HG02885 (cell line): ENCODE data around the gene TMBIM4.

Experiments
- ATAC-seq: cut with Tn5 transposase; IDR thresholded peaks from one replicate; pipeline ENCODE4 v1.9.1; 2021; ENCODE audit warnings: mild to moderate bottlenecking; ENCODE audit not compliant: unreplicated experiment, poor library complexity

Gene TMBIM4

GRCh38 chr12:66103016-66103913 is 66.5 kb downstream of the TMBIM4 start:
- ATAC-seq: no peak

DNA sequence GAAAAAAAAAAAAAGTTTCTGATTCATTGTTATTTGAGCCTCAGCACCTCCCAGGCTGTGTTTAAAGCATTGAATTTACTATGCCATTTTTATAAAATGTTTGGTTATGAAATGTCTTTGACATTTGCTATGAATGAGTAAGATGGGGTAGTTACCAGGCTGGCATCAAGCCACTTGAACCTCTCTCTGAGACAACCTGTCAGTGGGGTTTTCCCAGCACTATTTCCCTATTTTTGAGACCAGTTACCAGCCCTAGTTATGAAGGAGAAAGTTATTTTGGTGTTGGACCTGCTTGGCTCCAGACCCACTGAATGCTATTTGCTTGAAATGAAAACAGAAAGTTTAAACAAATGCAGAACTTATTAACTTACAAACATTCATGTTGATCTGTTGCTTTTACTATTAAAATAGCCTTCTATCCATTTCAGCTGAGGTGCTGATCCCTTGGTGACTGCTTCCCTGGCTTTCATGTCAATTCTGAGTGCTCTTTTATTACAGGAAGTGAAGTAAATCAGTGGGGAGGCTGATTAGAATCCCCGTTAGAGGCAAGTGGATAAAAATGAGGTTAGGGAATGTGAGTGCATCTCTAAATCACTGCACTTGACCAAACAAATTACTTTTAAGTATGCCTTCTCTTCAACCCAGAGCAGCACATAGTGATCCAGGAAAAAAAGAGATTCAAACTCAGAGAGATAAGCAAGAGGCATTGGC is 77.1 kb downstream of the TMBIM4 start:
- no peak for ATAC-seq

GRCh38 chr12:66090157-66090556 is 79.6 kb downstream of the TMBIM4 start:
- no peak for ATAC-seq

- peak; percentile 79 for ATAC-seq
These were observed 82.3 kb downstream of the TMBIM4 start for GRCh38 chr12:66087365-66087943.

DNA sequence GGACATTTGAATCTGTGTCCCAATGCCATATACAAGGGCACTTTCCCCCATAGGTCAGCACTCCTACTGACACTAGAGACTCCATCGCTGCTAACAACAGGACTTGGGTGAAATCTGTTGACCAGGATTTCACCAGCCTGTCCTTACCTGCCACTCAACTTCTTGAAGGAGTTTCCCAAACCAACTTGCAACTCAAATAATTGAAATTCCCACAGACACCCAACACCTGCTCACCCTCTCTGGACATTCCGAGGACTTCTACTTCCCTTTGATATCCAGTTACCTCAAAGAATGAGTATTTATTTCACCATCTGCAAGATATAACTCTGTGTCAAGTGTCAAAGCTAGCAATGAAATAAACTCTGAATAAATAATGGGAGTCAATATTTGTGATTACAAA is 83.8 kb downstream of the TMBIM4 start:
- ATAC-seq: no peak
